NCI-H774 (cell line): ENCODE results near the gene NCAPG2.

Source experiments
- DNase-seq: peaks from one replicate; lab custom pipeline; 2025; lab: John Stamatoyannopoulos, UW

Gene NCAPG2, protein sequence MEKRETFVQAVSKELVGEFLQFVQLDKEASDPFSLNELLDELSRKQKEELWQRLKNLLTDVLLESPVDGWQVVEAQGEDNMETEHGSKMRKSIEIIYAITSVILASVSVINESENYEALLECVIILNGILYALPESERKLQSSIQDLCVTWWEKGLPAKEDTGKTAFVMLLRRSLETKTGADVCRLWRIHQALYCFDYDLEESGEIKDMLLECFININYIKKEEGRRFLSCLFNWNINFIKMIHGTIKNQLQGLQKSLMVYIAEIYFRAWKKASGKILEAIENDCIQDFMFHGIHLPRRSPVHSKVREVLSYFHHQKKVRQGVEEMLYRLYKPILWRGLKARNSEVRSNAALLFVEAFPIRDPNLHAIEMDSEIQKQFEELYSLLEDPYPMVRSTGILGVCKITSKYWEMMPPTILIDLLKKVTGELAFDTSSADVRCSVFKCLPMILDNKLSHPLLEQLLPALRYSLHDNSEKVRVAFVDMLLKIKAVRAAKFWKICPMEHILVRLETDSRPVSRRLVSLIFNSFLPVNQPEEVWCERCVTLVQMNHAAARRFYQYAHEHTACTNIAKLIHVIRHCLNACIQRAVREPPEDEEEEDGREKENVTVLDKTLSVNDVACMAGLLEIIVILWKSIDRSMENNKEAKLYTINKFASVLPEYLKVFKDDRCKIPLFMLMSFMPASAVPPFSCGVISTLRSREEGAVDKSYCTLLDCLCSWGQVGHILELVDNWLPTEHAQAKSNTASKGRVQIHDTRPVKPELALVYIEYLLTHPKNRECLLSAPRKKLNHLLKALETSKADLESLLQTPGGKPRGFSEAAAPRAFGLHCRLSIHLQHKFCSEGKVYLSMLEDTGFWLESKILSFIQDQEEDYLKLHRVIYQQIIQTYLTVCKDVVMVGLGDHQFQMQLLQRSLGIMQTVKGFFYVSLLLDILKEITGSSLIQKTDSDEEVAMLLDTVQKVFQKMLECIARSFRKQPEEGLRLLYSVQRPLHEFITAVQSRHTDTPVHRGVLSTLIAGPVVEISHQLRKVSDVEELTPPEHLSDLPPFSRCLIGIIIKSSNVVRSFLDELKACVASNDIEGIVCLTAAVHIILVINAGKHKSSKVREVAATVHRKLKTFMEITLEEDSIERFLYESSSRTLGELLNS

GRCh38 chr7:158704524-158705233 lies at the start of gene NCAPG2:
TSS of gene NCAPG2 (minus strand) at chr7:158704804. CDS start at chr7:158701899, 2,905 bp downstream.
- peak; percentile 99 for DNase-seq

- no peak for DNase-seq
These were observed 49.3 kb upstream of the NCAPG2 start for GRCh38 chr7:158753900-158754299.

GRCh38 chr7:158751751-158752150 lies 47.1 kb upstream of the NCAPG2 start:
- no peak for DNase-seq

- no peak for DNase-seq
These were observed 46.6 kb upstream of the NCAPG2 start for GRCh38 chr7:158751199-158751598.

DNA sequence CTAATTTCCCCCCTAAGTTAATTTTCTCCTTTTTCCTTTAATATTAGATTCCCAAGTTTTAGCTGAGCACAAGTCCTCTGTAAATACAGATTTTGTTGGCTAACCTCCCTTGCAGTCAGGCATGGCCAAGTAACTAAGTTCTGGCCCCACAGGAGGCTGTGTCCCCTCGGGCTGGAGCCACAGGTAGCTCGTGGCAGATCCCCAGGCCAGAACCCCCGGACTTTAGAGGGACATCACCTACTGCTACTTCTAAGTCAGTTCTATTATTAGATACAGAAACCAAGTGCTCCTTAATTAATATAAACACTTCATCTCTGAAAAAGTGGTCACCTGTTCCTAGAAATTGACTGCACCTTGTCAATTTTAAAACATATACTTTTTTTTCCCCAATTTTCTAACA lies 46.1 kb upstream of the NCAPG2 start:
- no peak for DNase-seq

DNA sequence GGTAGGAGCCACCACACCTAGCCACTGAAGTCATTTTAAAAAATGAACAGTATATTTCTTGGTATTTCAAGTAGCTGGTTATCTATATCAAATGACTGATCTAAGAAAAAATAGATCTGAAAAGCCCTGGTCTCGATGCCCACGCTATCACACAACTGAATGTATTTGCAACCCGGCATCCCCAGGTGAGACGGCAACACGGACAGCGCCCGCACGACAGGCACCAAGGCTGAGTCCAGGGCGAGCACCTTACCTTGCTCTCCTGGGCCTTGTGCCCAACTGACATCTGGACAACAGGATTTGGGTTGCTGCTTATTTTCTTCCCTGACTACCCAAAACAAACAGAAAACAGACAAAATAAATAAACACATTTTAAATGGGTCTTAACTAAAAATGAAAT lies 44.8 kb upstream of the NCAPG2 start:
- no peak for DNase-seq

GRCh38 chr7:158748335-158748734 lies 43.7 kb upstream of the NCAPG2 start:
- no peak for DNase-seq

GRCh38 chr7:158747408-158747807 lies 42.8 kb upstream of the NCAPG2 start:
- no peak for DNase-seq

- DNase-seq: no peak
These were observed 42.4 kb upstream of the NCAPG2 start for GRCh38 chr7:158746957-158747356.

DNA sequence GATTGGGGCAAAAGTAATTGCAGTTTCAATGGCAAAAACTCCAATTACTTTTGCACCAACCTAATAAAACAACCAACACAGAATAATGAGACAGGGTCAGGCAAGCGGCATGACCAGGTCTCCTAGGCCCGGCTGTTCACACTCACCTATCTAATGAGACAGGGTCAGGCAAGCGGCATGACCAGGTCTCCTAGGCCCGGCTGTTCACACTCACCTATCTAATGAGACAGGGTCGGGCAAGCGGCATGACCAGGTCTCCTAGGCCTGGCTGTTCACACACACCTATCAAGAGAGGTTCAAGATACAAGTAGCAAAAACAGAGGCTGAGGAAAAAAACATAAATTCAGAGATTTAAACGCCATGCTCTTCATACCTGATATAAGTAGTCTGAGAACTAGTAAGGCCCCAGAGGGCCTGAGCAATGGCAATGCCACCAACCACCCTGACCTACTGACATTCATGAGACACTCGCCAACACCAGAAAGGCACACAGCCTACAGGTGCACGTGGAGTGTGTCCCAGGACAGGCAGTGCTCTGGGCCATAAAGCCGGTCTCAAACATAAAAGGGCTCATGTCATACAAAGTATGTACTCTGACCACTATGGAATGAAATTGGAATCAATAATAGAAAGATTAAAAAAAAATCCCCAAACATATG lies 40.6 kb upstream of the NCAPG2 start:
- no peak for DNase-seq

GRCh38 chr7:158744070-158744469 lies 39.5 kb upstream of the NCAPG2 start:
- no peak for DNase-seq

- no peak for DNase-seq
These were observed 38.6 kb upstream of the NCAPG2 start for GRCh38 chr7:158743219-158743618.

DNA sequence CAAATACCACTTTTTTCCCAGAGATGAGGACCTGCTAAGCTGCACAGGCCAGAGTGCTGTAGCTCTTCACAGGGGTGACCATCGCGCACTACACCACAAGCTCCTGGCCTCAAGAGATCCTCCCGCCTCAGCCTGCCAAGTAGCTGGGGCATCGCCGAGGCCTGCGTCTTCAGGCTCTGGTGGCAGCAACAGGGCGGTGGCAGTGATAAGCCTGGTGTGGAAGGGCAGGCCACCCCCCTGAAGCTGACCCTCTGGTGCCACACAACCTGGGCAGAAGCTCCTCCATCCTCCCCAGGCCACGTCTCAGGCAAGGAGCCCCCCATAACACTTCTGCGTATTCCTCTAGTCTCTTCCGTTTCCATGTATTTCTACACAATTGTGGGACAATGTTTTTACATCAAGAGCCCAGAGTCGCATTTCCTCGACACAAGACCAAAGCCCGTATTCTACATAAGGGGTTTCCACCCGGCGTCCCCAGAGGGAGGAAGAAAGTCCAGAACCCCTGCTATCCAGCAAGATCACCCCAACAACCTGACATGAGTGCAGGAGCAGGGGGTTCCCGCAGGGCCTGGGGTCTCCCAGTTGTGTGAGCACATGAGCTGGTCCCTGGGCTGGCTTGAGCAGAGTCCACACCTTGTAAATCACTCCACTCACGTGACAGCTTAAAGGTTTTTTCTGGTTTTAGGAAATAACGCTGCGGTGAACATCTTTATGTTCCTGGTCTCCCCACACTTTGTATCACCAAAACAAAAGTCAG lies 37.6 kb upstream of the NCAPG2 start:
- no peak for DNase-seq

GRCh38 chr7:158741294-158741666 lies 36.7 kb upstream of the NCAPG2 start:
- no peak for DNase-seq

DNA sequence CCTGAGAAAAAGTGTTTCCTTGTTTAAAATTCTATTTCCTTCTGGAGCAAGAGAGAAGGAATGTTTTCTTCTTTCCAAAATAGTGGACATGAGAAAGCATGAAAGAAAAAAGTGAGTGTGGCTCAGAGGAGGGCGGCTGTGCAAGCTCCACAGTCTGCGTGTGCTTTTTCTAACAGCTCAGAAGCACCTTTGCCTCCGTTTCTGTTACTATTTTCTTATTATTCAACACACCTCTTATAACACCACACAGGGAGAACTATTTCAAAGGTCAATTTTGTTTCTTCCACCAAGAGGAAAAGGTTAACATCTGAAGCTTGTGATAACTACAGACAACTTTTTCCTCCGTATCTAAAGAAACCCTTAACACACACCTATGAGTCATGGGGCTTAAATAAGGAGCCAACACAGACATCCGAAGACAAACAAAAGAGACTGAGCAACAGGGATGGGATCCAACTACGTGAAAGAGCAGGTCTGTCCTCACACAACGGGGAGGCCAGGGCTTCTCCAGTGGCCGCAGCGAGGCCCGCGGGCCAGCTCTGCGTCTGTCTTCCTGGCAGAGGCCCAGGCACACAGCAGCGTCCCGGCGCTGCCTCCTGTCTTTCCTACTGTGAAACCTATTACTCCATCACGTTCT lies 36.2 kb upstream of the NCAPG2 start:
- no peak for DNase-seq

DNA sequence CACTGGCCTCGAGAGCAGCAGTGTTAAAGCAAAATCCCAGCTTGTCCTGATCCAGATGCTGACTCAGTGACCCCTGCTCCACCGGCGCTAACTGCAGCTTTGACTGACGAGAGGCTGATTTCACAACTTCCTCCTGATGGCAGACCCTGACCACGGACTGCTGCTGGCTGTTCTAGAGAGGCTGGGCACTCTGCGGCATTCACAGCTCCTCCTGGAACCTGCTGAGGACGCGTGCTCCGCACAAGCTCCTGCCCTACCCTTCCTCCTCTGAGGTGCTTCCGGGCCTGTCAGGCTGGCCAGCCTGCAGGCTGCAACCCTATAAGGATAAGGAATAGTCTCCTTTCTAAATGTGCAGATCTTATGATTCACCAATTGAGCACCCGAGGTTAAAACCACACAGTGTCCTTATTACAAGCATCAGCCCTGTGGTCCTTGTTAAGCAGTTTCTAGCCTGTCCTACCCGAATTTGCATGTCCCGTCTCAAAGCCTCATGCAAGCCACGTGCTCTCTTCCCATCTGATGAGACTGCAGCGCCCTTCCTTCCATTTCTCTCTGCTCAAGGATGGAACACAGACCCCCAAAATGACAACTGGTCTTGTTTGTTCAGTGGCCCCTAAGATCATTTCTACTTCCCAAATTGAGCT lies 35.5 kb upstream of the NCAPG2 start:
- no peak for DNase-seq

DNA sequence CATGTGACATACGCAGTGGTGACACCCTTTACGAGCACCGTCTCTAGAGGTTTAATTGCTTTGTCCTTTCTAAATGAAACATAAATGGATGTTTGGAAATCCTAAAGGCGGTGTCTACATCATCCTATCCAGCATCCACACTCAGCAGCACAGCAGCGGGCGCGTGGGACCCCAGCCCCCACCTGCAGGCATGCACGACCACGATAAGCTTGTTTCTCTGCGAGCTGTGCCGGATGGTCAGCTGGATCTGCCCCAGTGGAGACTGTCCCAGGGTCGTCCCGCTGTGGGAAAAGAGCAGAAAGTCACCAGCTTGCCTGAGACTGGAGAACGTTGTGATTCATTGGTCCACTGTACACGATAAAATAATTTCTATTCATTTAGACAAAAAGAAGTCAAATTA lies 34.2 kb upstream of the NCAPG2 start:
- DNase-seq: no peak

DNA sequence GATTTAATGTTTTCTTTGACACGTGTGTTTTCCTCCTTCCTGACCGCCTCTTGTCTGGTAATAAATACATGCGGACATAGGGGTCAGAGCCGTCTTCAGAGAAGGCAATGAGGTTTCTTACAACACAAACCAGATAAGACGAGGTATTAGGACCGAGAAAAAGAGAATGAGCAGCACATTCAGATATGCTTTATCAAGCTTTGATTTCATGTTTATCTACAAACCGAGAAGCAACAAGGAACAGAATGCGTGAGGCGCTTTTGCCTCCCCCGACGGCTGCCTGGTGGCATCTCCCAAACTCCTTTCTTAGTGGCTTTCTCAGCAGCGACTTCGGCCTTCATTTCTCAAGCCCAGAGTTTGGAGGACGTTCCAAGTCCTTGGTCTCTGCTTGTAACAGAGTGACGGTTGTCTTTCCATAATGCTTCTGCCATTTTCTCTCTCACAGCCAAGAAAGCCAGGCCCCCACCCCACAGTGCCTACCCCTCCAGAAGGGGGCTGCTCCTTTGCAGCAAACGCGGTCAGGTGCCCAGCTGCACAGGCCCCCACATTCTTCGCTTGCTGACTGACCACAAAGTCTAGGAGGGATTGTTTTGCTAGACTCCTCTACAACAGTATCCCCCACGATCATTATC lies 32.6 kb upstream of the NCAPG2 start:
- no peak for DNase-seq

GRCh38 chr7:158735935-158736334 lies 31.3 kb upstream of the NCAPG2 start:
- no peak for DNase-seq
